D721Med (cell line): Measurements from ENCODE around the gene NPR3.

Source experiments
- DNase-seq: peaks from one replicate; pipeline ENCODE4 v3.0.0; 2011; ENCODE audit warnings: low spot score; ENCODE audit not compliant: insufficient read length
- FAIRE-seq: peaks from 2 replicates; lab custom pipeline; 2011; peaks lifted over from hg19 to GRCh38; lab: Jason Lieb, UNC
- TF ChIP-seq, protein P1 (sequence below): IDR thresholded peaks from 2 replicates; pipeline ENCODE4 v1.5.1; 2012; ENCODE audit warnings: mild to moderate bottlenecking, control low read depth; ENCODE audit not compliant: insufficient read depth; ENCODE audit errors: missing control alignments

NPR3 gene

GRCh38 chr5:32771037-32771436, 59.9 kb downstream of the NPR3 start:
- DNase-seq (no peak), FAIRE-seq (no peak)
- TF ChIP-seq, protein P1, sequence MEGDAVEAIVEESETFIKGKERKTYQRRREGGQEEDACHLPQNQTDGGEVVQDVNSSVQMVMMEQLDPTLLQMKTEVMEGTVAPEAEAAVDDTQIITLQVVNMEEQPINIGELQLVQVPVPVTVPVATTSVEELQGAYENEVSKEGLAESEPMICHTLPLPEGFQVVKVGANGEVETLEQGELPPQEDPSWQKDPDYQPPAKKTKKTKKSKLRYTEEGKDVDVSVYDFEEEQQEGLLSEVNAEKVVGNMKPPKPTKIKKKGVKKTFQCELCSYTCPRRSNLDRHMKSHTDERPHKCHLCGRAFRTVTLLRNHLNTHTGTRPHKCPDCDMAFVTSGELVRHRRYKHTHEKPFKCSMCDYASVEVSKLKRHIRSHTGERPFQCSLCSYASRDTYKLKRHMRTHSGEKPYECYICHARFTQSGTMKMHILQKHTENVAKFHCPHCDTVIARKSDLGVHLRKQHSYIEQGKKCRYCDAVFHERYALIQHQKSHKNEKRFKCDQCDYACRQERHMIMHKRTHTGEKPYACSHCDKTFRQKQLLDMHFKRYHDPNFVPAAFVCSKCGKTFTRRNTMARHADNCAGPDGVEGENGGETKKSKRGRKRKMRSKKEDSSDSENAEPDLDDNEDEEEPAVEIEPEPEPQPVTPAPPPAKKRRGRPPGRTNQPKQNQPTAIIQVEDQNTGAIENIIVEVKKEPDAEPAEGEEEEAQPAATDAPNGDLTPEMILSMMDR: no peak

GRCh38 chr5:32773944-32774343, 62.8 kb downstream of the NPR3 start:
- TF ChIP-seq, protein P1: no peak
- DNase-seq (no peak), FAIRE-seq (no peak)

- TF ChIP-seq, protein P1: no peak
- no peak for DNase-seq
- FAIRE-seq: no peak
Measured at GRCh38 chr5:32776200-32776599, 65.1 kb downstream of the NPR3 start.

DNA sequence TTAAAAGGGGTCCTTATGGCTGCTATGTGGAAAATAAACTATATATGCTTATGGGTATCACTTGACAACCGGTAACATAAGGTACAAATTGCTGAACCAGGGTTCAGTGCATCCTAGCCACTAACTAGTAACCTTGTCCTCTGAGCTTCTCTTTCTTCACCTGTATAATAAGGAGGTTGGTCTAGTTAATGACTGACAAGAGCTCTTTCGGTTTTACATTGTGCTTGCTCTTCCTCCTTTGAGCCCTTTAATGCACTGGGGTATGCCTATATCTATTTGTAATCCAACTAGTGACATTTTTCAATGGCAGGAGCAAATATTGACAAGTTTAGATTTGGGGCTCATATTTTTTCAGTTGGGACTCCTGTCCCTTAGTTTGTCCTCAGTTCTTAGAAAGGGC, 66.1 kb downstream of the NPR3 start:
- FAIRE-seq (no peak), DNase-seq (no peak)
- TF ChIP-seq, protein P1: no peak

DNA sequence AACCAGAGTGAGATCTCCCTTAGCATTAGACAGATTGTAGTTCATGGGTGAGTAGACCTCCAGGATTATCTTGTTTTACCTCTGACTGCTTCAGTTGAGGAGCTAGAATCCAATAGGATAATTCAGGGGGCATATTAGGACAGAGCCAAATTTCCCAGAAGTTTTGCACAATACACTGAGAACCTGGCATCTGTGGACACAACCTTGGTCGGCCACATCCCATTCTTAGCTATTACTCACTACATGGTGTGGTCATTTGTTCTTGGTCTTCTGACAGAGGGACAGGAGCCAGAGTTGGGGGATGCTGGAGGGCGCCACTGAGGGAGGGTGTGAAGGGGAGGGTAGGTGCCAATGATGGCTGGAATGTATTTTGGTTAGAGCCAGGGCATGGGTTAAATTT, 66.6 kb downstream of the NPR3 start:
- TF ChIP-seq, protein P1: no peak
- no peak for FAIRE-seq
- DNase-seq: no peak

- FAIRE-seq: no peak
- DNase-seq: no peak
Measured at GRCh38 chr5:32778403-32778802, 67.3 kb downstream of the NPR3 start.

GRCh38 chr5:32779754-32780415, 68.8 kb downstream of the NPR3 start:
- DNase-seq: no peak
- FAIRE-seq: no peak

More at GRCh38 chr5:32778403-32778802, 67.3 kb downstream of the NPR3 start:
- TF ChIP-seq, protein P1: no peak

More at GRCh38 chr5:32779754-32780415, 68.8 kb downstream of the NPR3 start:
- TF ChIP-seq, protein P1: no peak
